ENCODE measurements around the gene SDSL.

DNA sequence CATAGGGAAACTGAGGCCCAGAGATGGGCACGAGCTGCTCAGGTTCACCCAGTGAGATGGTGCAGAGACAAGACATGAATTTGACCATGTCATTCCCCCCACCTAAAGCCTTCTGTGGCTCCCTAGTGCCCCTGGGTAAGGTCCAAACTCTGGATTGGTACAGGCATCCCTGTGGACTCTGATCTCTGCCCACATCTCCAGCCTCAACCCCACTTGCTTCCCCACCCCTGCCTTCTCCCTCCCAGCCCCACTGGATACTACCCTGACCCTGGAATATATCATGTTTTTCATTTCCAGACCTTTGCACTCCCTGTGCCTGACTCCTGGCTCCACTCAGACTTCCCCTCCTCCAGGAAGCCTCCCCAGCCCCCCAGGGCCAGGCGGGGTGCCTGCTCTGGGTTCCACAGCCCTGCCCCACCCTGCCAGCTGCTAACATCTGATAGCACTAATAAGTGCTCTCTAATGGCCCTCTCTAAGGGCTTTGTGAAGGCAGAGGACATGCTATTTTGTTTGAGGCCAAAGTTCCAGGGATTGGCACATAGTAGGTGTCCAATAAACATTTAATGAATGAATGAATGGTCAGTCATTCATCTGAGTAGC lies 1.1 kb upstream of the SDSL start:
- TF ChIP-seq TOX (CRISPR knock-in tag; IDR thresholded peaks at IDR 0.05; ENCODE audit: borderline replicate concordance) = no peak
- TF ChIP-seq TCF4 (CRISPR knock-in tag; IDR thresholded peaks at IDR 0.05; ENCODE audit: borderline replicate concordance) = no peak
- TF ChIP-seq, protein P1, sequence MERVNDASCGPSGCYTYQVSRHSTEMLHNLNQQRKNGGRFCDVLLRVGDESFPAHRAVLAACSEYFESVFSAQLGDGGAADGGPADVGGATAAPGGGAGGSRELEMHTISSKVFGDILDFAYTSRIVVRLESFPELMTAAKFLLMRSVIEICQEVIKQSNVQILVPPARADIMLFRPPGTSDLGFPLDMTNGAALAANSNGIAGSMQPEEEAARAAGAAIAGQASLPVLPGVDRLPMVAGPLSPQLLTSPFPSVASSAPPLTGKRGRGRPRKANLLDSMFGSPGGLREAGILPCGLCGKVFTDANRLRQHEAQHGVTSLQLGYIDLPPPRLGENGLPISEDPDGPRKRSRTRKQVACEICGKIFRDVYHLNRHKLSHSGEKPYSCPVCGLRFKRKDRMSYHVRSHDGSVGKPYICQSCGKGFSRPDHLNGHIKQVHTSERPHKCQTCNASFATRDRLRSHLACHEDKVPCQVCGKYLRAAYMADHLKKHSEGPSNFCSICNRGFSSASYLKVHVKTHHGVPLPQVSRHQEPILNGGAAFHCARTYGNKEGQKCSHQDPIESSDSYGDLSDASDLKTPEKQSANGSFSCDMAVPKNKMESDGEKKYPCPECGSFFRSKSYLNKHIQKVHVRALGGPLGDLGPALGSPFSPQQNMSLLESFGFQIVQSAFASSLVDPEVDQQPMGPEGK (CRISPR knock-in tag; IDR thresholded peaks at IDR 0.05; ENCODE audit: borderline replicate concordance) = no peak
- TF ChIP-seq, protein P2, sequence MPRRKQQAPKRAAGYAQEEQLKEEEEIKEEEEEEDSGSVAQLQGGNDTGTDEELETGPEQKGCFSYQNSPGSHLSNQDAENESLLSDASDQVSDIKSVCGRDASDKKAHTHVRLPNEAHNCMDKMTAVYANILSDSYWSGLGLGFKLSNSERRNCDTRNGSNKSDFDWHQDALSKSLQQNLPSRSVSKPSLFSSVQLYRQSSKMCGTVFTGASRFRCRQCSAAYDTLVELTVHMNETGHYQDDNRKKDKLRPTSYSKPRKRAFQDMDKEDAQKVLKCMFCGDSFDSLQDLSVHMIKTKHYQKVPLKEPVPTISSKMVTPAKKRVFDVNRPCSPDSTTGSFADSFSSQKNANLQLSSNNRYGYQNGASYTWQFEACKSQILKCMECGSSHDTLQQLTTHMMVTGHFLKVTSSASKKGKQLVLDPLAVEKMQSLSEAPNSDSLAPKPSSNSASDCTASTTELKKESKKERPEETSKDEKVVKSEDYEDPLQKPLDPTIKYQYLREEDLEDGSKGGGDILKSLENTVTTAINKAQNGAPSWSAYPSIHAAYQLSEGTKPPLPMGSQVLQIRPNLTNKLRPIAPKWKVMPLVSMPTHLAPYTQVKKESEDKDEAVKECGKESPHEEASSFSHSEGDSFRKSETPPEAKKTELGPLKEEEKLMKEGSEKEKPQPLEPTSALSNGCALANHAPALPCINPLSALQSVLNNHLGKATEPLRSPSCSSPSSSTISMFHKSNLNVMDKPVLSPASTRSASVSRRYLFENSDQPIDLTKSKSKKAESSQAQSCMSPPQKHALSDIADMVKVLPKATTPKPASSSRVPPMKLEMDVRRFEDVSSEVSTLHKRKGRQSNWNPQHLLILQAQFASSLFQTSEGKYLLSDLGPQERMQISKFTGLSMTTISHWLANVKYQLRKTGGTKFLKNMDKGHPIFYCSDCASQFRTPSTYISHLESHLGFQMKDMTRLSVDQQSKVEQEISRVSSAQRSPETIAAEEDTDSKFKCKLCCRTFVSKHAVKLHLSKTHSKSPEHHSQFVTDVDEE (CRISPR knock-in tag; IDR thresholded peaks at IDR 0.05) = no peak
- no peak for TF ChIP-seq ZNF70 (CRISPR knock-in tag; IDR thresholded peaks at IDR 0.05)
- no peak for TF ChIP-seq SNAI2 (CRISPR knock-in tag; IDR thresholded peaks at IDR 0.05)
- no peak for TF ChIP-seq ZFP3 (CRISPR knock-in tag; IDR thresholded peaks at IDR 0.05)
- TF ChIP-seq, protein P3, sequence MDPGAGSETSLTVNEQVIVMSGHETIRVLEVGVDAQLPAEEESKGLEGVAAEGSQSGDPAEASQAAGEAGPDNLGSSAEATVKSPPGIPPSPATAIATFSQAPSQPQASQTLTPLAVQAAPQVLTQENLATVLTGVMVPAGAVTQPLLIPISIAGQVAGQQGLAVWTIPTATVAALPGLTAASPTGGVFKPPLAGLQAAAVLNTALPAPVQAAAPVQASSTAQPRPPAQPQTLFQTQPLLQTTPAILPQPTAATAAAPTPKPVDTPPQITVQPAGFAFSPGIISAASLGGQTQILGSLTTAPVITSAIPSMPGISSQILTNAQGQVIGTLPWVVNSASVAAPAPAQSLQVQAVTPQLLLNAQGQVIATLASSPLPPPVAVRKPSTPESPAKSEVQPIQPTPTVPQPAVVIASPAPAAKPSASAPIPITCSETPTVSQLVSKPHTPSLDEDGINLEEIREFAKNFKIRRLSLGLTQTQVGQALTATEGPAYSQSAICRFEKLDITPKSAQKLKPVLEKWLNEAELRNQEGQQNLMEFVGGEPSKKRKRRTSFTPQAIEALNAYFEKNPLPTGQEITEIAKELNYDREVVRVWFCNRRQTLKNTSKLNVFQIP (CRISPR knock-in tag; IDR thresholded peaks at IDR 0.05; ENCODE audit: borderline replicate concordance, low read depth) = no peak
